RWPE1 (cell line): ENCODE results near the gene PHTF2.

Source experiments
- CTCF ChIA-PET: fragments of 350-600 bp; sonication (Branson Sonifier 250); formaldehyde crosslinking; extraction: SDS; loops from one replicate; lab custom pipeline; 2021; lab: Yijun Ruan, JAX
- POLR2A ChIA-PET: fragments of 400-600 bp; formaldehyde crosslinking; extraction: SDS; loops from one replicate; lab custom pipeline; 2020; ENCODE audit warnings: antibody characterized with exemption; ENCODE audit not compliant: low non-redundant PET; lab: Yijun Ruan, JAX
- DNase-seq: peaks from one replicate; pipeline ENCODE4 v3.0.0; 2012; ENCODE audit warnings: low spot score
- H3K27ac ChIP-seq: fragments of 450-650 bp; 2 replicates; pipeline ENCODE4 v1.5.1; 2017
- CTCF ChIP-seq: fragments of 450-650 bp; conservative IDR thresholded peaks from 2 replicates; pipeline ENCODE4 v1.5.1; 2017; ENCODE audit warnings: low read depth, mild to moderate bottlenecking

The PHTF2 gene

DNA sequence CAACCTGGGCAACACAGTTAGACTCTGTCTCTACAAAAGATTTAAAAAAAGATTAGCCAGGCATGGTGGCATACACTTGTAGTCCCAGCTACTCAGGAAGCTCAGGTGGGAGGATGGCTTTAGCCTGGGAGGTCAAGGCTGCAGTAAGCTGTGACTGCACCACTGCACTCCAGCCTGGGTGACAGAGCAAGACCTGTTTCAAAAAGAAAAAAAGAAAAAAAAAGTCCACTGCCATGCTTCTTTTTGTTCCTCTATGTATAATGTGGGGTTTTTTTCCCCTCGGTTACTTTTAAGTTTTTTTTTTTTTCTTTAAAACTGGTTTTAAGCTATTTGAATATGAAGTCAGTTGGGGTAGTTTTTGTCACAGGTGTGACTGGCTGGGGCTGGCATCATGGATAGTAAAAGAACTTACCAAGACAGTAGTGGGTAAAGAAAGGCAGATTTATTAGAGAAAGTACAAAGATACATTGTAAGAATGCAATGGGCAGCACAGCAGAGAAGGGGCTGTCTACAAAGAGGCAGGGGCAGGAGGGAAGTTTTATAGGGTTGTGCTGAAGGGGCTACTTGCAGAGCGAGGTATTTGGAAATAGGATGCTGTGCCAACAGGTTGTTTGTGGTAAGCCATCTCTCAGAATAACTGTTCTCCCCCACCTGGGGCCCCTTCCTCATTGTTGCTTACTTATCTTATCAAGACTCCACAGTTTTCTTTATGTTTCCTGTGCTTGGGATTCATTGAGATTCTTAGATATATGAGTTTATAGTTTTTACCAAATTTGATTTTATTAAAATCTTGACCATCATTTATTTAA is 177.3 kb downstream of the PHTF2 start:
- POLR2A ChIA-PET: no interaction called here
- no peak for TF ChIP-seq CTCF
- DNase-seq: no peak
- H3K27ac ChIP-seq: no peak overlapping the region
- CTCF ChIA-PET: no interaction called here

DNA sequence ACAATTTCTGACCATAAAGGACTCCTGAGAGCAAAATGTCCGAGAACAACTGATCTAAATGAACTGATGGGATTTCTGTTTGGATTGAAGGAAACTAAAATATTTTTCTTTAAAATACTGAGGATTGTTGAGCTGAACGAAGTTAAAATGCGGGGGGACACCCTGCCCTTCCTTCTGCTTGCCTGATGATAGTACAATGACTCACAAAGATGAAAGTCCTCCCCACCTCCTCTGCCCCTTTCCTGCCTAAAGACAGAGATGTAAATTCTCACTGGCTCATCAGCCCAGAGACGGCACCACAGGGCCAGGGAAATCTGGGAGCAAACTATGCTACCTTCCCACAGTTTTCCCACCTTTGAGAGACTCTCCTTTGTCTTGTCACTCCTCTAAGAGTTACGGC is 180.6 kb downstream of the PHTF2 start:
- ChIA-PET POLR2A (no interaction called here), CTCF (interaction anchor here (0.6 kb wide), 1 partner anchor 8 kb away, joined by 3 read pairs; no protein-coding TSS in a partner anchor)
- no peak for TF ChIP-seq CTCF
- DNase-seq: no peak
- H3K27ac ChIP-seq: no peak overlapping the region

DNA sequence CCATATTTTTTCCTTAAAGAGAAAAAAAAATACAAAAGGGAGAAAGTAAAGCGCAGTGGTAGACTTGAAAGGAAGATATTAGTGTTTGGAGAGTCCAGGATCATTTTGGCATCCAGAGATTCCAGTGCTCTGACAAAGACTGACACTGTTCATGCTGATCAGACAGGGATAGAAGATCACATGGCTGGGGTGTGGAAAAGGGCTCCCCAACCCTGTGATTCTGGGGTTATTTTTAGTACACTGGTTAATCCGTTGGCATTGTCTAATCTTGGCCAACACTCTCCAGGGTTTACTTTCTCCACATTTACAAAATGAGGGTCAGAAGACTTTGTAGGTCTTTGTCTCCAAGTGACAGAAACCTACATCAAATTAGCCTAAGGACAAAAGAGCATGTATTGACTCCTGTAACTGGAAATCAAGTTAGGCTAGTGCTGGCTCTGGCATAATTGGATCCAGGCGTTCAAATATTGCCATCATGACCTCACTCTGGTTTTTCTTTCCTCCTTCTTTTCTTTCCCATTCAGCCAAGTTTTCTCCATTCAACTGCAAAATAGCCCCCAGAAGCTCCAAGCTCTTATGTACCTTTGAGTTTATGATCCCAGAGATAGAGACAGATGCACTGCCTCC is 181.6 kb downstream of the PHTF2 start:
- no peak for TF ChIP-seq CTCF
- ChIA-PET CTCF (no interaction called here), POLR2A (no interaction called here)
- no peak for DNase-seq
- H3K27ac ChIP-seq: no peak overlapping the region

- H3K27ac ChIP-seq: no peak overlapping the region
- TF ChIP-seq CTCF: no peak
- ChIA-PET POLR2A (no interaction called here), CTCF (interaction anchor here (0.7 kb wide), 1 partner anchor 477 kb away, joined by 3 read pairs; no protein-coding TSS in a partner anchor)
- peak; percentile 13 for DNase-seq
Measured at GRCh38 chr7:77982926-77983550, 184.5 kb downstream of the PHTF2 start.

GRCh38 chr7:77983973-77984372 is 185.4 kb downstream of the PHTF2 start:
- DNase-seq: no peak
- ChIA-PET POLR2A (no interaction called here), CTCF (interaction anchor here (0.7 kb wide), 1 partner anchor 476 kb away, joined by 3 read pairs; no protein-coding TSS in a partner anchor)
- TF ChIP-seq CTCF: no peak
- no peak overlapping the region for H3K27ac ChIP-seq

GRCh38 chr7:77985232-77985973 is 186.8 kb downstream of the PHTF2 start:
- no peak for TF ChIP-seq CTCF
- no peak overlapping the region for H3K27ac ChIP-seq
- ChIA-PET POLR2A (no interaction called here), CTCF (no interaction called here)
- DNase-seq: no peak
